Nephron progenitor cell (in vitro differentiated cells): Measurements from ENCODE around the gene ENO1.
A peak's percentile ranks its signal among the peaks of the same experiment; 100 is the strongest.

ENCODE experiments used
- DNase-seq: peaks from one replicate; pipeline ENCODE4 v3.0.0; 2021
- H3K27ac Mint-ChIP-seq: 2 replicates; pipeline ENCODE4 v1.8.0; 2021; ENCODE audit warnings: mild to moderate bottlenecking, moderate library complexity, mixed read lengths
- H3K27me3 Mint-ChIP-seq: 2 replicates; pipeline ENCODE4 v1.8.0; 2021; ENCODE audit warnings: mild to moderate bottlenecking, low read depth, mixed read lengths; ENCODE audit not compliant: poor library complexity
- H3K36me3 Mint-ChIP-seq: 2 replicates; pipeline ENCODE4 v1.8.0; 2021; ENCODE audit warnings: low read depth, mixed read lengths
- H3K4me1 Mint-ChIP-seq: 2 replicates; pipeline ENCODE4 v1.8.0; 2021; ENCODE audit warnings: mixed read lengths
- H3K4me3 Mint-ChIP-seq: 2 replicates; pipeline ENCODE4 v1.8.0; 2021; ENCODE audit warnings: mild to moderate bottlenecking, moderate library complexity, mixed read lengths
- H3K9me3 Mint-ChIP-seq: 2 replicates; pipeline ENCODE4 v1.8.0; 2021; ENCODE audit warnings: mild to moderate bottlenecking, moderate library complexity, mixed read lengths
- TF ChIP-seq, protein P1 (sequence below): fragments of 200-600 bp; sonication (generic); IDR thresholded peaks from 2 replicates; pipeline ENCODE4 v1.5.0; 2021; ENCODE audit warnings: antibody characterized with exemption

ENO1 gene

DNA sequence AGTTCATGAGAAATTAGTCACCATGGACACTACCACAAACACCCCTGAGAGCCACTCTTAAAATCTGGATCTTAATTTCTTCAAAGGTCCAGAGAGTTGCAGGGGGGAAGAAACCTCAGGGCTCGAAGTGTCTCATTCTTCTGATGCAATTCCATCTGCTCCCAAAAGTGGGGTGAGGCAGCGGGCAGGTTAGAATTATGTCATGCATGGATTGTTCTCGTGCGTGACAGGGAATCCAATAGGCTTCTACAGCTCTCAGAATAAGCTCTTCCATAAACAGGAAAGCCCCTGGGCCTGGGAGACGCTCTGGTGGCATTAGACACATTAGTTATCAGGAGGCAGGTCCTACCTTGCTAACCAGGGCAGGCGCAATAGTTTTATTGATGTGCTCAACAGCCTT, 8.4 kb downstream of the ENO1 start:
- Mint-ChIP-seq H3K36me3 (peaks cover 86% of the 10 kb centered on the region), H3K9me3 (no peaks in the 10 kb centered on the region), H3K27me3 (no peaks in the 10 kb centered on the region), H3K27ac (peak overlapping the region; percentile 97), H3K4me1 (peaks cover 76% of the 10 kb centered on the region), H3K4me3 (no peak overlapping the region)
- TF ChIP-seq, protein P1, sequence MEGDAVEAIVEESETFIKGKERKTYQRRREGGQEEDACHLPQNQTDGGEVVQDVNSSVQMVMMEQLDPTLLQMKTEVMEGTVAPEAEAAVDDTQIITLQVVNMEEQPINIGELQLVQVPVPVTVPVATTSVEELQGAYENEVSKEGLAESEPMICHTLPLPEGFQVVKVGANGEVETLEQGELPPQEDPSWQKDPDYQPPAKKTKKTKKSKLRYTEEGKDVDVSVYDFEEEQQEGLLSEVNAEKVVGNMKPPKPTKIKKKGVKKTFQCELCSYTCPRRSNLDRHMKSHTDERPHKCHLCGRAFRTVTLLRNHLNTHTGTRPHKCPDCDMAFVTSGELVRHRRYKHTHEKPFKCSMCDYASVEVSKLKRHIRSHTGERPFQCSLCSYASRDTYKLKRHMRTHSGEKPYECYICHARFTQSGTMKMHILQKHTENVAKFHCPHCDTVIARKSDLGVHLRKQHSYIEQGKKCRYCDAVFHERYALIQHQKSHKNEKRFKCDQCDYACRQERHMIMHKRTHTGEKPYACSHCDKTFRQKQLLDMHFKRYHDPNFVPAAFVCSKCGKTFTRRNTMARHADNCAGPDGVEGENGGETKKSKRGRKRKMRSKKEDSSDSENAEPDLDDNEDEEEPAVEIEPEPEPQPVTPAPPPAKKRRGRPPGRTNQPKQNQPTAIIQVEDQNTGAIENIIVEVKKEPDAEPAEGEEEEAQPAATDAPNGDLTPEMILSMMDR: no peak
- no peak for DNase-seq

DNA sequence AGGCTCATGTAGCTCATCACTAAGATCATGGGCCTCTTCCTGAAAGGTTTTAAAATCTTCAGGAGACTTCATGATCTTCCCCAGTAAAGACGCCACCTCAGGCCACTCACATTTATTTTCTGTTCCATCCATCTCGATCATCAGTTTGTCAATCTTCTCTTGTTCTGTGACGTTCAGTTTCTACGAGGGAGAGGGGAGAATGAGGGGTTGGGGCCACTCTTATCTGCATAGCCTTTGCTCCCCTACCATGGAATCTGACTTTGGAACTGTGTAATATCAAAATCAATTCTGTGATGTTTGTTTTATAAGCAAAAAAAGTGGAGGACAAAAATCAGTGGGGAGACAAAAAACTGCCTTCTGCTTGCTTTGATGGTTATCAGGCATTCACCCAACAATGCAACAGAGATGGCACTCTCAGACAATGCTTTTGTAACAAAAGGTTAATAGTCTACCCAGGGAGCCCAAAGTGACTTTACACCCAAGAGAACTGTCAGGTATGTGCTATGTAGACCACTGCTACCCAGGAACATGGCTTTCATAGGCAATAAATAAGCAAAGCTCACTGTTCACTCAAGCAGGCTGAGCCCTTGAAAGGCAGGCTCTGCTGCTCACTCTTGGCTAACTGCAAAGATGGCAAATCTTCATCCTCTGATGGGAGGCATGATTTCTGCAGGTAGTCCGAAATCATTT, 10.5 kb downstream of the ENO1 start:
- Mint-ChIP-seq H3K4me1 (peaks cover 57% of the 10 kb centered on the region), H3K9me3 (no peaks in the 10 kb centered on the region), H3K4me3 (no peak overlapping the region), H3K27me3 (no peaks in the 10 kb centered on the region), H3K36me3 (peaks cover 89% of the 10 kb centered on the region), H3K27ac (peak overlapping the region; percentile 88)
- TF ChIP-seq, protein P1: no peak
- DNase-seq: no peak

DNA sequence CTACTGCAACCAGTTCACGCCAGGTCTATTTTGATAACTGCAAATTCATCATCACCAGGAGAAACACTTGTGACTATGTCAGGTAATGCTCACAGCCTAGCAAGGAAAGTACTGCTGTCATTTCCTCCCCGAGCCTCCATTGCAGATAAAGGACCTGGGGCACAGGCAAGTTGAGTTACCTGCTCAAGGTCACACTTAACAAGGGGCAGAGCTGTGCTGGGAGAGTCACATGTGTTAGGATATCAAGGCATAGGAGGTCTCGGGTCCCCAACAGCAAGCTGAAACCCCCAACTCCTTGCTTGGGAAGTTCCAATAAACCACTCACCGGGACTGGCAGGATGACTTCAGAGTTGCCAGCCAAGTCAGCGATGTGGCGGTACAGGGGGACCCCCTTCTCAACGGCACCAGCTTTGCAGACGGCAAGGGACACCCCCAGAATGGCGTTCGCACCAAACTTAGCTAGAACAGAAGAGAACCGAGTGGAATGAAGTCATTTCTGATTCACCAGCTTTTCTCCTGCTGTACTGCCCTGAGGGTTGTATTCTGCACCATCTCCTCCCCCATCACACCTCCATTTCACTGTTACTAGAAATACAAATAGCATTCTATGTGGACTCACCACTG, 11.6 kb downstream of the ENO1 start:
- Mint-ChIP-seq H3K27me3 (no peaks in the 10 kb centered on the region), H3K9me3 (no peaks in the 10 kb centered on the region), H3K27ac (peak overlapping the region; percentile 91), H3K4me3 (no peak overlapping the region), H3K4me1 (peaks cover 51% of the 10 kb centered on the region), H3K36me3 (peaks cover 89% of the 10 kb centered on the region)
- DNase-seq: no peak
- TF ChIP-seq, protein P1: no peak

DNA sequence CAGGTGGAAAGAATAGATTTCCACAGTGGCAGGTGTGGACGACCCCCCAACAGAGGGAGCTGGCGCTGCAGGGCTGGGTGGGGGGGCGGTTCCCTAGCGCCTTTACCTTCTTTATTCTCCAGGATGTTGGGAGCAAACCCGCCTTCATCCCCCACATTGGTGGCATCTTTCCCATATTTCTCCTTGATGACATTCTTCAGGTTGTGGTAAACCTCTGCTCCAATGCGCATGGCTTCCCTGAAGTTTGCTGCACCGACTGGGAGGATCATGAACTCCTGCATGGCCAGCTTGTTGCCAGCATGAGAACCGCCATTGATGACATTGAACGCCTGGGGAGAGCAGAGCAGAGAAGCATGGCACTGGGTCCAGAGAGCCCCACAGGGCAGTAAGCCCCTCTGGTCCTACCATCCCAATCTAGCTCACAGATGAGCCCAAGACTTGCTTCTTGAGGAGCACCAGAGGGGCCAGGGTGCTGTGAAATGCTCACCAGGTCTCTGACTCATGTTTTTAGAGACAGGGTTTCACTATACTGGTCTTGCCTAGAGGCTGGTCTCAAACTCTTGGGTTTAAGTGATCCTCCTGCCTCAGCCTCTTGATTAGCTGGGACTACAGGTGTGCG, 12.2 kb downstream of the ENO1 start:
- H3K4me3 Mint-ChIP-seq: no peak overlapping the region

DNA sequence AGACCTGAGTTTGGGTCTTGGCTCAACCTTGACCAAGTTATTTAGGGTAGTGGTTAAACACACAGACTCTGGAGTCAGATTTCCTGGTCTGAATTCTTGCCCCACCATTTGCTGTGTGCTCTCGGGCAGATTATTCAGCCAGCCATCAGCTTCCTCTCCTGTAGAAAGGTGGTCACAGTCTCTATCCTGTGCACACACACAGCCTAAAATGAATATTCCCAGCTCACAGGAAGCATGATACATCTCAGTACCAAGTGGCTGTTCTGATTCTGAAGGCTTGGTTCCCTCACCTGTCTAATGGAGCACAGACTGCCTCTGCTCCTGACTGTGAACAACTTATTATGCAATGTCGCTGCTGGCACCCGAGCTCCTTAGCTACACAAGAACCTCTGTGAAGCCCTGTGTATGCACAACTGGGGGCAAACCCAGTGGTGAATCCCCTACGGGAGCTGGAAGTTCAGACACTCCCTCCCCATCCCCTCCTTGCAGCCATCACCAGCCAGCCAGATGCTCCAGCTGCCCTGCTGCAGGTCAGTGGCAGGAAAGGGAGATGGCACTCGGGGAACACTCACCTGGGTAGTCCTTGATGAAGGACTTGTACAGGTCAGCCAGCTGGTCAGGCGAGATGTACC, 13.7 kb downstream of the ENO1 start:
- peaks cover 47% of the 10 kb centered on the region for H3K4me1 Mint-ChIP-seq
- peaks cover 86% of the 10 kb centered on the region for H3K36me3 Mint-ChIP-seq
- DNase-seq: no peak
- H3K4me3 Mint-ChIP-seq: no peak overlapping the region
- no peaks in the 10 kb centered on the region for H3K9me3 Mint-ChIP-seq
- no peaks in the 10 kb centered on the region for H3K27me3 Mint-ChIP-seq
- TF ChIP-seq, protein P1: no peak
- peak overlapping the region; percentile 85 for H3K27ac Mint-ChIP-seq

More for the DNA sequence above, 12.2 kb downstream of the ENO1 start:
- TF ChIP-seq, protein P1: no peak
- no peak for DNase-seq
- peaks cover 47% of the 10 kb centered on the region for H3K4me1 Mint-ChIP-seq
- H3K27ac Mint-ChIP-seq: peak overlapping the region; percentile 91
- peaks cover 88% of the 10 kb centered on the region for H3K36me3 Mint-ChIP-seq
- H3K27me3 Mint-ChIP-seq: no peaks in the 10 kb centered on the region
- H3K9me3 Mint-ChIP-seq: no peaks in the 10 kb centered on the region
